Stimulated activated CD4-positive, alpha-beta T cell treated with anti-CD3 and anti-CD28 coated beads, Interleukin-2, amount 100 ng/mL, for 48 hours (primary cell): ENCODE measurements around the gene SEMA6A.

ENCODE experiments used
- DNase-seq, 2 donors: peaks; one replicate each; pipeline ENCODE4 v3.0.0-alpha.2; 2020

The SEMA6A gene

DNA sequence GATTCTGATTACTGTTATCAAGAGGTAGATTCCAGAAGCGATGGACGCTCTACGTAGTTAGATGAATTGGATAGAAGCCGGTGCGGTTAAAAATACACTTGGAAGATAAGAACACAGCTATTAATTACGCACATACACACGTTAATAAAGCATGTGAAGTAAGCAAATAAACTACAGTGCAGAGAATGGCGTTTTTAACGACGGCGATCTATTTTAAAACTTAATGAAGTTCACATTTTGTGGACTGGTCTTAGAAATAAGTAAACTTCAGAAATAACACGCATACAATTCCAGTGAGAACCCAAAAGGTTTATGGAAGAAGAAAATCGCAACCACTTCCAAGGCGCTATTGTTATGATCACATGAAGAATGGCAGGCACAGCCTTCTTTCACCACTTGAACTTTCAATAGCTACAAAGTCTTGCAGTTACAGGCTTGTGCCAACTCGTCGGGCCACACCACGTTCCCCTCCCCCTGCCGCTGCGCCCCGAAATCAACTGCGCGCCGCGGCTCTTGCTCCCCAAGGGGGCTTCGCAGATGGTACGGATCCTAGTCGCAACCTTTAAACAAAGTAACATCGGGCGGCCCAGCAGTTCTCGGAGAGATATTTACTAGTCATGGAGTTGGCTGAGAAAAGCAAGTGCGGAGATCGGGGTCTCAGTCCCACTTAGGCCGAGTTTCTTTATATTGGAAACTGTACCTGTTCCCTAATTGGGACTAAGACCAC is 866 bp upstream of the SEMA6A start:
- no peak for DNase-seq

DNA sequence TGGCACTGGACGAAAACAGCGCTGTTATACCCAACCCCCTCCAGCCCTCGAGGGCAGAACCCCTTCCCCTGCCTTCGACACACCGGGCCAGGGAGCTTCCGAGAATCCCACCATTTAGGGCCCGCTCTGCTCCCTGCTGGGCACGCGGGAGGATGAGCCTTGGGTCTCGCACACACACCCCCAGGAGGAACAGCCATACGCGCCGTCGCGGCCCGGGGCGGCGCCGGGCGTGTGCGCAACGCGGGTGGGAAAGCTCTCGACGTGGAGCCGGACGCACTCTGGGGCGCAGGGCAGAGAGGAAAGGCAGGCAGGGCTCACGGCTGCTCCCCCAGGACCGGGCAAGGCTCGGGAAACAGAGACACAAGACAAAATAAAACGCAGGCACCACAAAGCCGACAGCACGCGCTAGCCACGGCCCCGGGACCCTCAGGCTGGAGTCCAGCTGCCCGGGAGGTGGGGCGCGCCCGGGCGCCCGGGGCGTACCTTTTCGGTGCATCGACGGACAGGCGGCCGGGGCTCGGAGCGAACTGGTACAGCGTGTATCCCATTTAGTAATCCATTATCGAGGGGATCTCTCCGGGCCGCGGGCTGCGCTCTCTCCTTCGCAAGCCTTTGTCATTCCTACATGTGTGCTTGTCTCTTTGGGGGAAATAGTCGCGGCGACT is 789 bp downstream of the SEMA6A start:
- DNase-seq = no peak

DNA sequence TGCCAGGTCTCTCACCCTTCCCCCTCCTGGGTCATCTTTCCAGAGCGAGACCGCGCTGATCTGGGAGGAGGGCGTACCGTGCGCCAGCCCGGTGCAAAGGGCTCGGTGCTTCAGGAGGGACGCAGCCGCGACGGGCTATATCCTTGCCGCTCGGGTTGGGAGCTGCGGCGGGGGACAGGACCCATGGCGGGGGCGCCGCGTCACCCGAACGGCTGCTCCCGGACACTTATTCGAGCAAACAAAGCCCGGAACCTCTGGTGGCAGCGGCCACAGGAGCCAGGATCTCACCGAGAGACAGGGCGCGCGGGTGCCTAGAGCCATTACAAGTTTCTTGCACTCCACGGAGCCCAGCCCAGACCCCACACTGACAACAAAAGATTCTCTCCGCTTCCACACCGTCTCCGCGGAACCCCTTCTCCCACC is 1.3 kb downstream of the SEMA6A start:
- no peak for DNase-seq

DNA sequence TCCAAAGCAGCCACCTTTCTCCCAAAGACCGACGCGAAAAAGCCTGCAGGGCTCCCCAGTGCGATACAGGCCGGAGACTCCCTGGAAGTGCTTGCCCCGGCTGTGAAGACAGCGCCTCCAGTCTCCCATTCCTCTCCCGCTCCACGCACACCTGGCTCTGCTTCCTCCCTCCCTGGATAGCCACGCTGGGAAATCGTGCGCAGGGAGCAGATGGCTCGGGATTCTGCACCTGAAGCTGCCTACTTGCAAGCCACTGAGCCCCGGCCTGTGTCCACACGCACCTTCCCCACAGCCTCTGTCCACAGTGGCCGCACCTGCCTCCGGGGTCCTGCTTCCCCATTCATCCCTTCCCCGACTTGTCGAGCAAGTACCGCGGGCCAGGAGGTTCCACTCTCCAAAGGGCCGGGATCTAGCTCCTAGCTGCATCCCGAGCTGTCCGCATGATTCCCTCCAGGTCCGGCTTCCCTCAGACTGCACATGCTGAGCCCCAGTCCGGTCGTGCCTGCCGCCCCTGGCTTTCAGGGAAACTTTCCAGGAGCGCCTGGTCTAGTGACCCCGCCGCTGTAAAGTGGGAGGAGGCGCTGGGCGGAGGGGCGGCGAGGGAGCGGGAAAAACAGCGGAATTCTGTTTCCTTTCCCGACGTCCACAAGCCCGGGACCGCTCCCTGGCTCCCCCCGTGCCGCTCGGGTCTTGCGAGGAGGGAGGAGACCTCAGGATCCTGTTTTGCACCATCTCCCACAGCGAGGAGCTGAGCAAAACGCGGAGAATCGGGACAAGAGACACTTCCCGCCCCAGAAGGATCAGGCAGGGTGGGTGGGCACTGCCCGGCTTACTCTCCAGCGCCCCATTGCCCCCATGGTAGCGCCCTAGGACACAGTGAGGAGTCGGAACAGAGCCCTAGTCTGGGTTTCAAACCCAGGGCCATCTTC is 2.0 kb downstream of the SEMA6A start:
- no peak for DNase-seq

DNA sequence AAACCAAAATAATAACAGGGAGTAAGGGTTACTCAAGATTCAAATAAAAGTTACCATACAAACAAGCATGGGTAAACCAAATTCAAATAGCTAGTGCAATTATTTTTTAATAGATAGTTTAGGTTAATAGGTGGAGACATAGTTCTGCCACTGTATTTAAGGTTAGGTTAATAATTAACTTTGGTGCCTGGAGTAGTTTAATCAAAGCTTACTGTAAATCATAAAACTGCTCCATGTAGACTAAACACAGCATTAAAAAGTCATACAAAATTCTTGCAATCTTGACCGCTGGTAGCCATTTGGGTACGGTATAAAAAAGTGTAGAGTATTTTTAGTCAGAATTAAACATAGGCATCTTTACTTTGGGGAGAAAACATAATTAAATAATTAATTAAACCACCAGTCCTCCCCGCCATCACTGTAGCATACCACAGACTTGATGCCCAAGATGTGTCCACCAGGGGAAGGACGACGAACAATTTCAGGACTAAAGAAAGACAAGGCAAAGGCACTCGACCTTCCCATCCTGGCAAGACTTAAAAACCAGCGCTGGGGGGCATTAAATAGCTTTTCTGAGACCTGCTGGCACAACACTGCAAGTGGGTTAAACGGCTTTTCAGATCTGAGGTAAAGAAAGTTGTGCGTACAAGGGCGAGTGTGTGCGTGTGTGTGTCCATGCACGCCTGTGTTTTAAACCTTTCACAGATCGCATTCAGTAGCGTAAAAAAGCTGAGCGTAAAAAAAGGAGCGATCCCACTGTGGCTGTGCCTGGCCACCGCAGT is 2.9 kb downstream of the SEMA6A start:
- no peak for DNase-seq

- no peak for DNase-seq
These were observed 4.6 kb downstream of the SEMA6A start for GRCh38 chr5:116569999-116570398.

DNA sequence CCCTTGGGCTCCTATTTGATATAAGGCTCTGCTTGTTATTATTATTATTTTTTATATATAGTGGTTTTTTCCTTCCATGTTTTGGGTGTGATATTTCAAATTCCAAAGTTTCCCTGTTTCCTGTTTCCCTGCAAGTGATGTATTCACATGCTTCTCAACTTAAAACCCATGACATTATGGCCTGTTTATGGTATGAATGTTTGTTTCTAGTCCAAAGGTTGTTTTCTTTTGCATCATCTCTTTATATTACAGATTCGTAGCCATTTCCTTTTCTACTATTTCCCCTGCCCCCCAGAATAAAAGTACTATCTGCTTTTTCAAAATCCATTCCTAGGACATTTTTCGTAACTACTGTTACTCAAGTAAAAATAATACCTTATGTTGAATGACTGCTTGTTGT is 7.5 kb downstream of the SEMA6A start:
- DNase-seq = no peak

GRCh38 chr5:116566251-116566650 is 8.4 kb downstream of the SEMA6A start:
- no peak for DNase-seq

GRCh38 chr5:116564756-116565490 is 9.7 kb downstream of the SEMA6A start:
- DNase-seq = no peak

DNA sequence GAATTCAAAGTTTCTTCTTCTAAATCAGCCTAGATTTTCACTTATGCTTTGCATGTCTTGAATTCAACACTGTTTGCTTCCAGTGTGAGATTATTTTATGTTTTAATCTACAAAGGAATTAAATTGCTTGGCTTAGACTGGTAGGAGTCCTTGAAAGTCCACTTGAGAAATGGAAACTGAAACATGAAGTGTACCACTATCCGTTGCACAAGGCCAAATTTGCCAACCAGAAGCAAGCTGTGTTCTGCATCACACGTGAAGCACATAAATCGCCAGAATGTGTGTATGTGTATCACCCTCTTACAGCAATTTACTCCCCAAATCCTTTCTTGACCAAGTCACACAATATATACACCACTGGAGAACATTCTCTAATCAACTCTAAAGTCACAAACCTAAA is 10.3 kb downstream of the SEMA6A start:
- DNase-seq = no peak

DNA sequence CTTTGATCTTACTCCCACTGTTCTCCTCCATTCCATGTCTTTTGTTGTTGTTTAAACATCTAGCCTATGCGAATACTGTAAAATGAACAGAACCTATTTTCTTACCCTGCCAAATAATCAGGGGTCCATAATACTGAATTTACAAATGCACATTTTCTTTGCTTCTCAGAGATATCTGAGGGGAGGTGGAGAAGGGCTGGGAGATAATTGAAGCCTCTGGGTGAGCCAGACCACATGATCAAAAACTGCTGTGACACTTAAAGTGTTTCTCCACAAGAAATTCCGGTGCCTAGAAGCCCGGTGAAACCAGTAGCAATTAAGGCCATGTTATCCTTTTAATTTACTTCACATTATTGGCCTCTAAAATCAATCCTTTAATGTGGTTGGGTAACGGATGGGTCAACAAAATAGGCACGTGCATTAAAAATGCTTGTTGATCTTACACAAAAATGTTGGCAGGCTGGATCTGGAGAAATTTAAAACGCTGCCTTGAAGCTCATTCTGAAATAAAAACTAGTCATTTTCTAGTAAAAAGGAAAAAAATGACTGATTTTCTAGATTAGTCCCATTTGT is 10.8 kb downstream of the SEMA6A start:
- no peak for DNase-seq

DNA sequence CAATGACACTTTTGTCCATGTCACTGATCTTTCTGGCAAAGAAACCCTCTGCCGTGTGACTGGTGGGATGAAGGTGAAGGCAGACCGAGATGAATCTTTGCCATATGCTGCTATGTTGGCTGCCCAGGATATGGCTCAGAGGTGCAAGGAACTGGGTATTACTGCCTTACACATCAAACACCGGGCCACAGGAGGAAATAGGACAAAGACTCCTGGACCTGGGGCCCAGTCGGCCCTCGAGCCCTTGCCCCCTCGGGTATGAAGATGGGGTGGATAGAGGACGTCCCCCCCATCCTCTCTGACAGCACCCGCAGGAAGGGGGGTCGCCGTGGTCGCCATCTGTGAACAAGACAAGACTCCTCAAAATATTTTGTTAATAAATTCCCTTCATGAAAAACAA is 12.0 kb downstream of the SEMA6A start:
- no peak for DNase-seq

GRCh38 chr5:116561658-116562057 is 13.0 kb downstream of the SEMA6A start:
- DNase-seq = no peak

DNA sequence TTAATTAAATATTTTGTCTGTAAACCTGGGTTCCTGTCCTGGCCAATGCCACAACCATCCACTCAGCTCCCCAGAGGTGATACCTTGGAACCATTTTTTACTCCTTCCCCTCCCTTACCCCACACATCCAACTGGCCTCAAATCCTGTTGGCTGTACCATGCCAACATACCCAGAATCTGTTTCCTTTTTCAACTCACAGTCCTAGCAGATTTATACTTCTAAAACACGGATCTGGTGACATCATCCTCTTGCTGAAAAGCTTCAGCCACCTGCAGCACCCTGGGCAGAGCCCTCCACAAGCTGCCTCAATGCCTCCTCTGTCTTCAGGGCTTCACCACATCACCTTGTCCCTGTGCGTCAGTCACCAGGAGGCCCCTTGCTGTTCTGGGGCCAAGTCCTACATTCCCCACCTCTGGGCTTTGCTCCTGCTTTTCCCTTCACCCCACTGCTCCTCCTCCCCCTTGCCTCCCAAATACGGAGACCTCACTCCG is 14.9 kb downstream of the SEMA6A start:
- no peak for DNase-seq

- DNase-seq = no peak
These were observed 15.4 kb downstream of the SEMA6A start for GRCh38 chr5:116559239-116559638.

DNA sequence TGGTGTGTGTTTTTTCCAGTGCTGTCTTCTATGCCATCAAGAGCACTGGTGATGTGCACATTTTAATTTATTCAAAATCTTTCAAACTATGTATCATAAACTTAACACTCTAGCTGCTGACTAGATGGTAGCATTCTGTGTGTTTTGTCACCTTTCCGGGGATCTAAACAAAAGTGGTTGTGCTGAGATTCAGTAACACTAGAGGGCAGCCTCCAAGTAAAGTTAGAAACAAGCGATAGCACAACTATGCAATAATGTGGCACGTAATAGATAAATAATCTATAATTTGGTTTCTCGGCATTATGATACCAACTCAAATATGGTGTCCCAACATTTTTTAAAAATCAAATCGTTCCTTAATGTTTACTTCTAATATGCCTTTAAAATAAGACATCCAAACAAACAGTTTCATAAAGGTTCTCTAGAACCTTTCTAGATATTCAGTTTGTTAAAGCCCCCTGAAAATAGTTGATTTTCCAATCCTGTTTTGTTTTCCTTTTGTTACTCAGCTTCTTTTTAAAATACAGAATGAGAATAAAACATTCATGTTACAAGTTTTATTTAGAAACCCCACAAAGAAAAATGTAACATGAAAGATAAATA is 16.9 kb downstream of the SEMA6A start:
- no peak for DNase-seq

GRCh38 chr5:116554764-116555163 is 19.9 kb downstream of the SEMA6A start:
- DNase-seq = no peak

GRCh38 chr5:116553366-116553765 is 21.3 kb downstream of the SEMA6A start:
- DNase-seq = no peak

DNA sequence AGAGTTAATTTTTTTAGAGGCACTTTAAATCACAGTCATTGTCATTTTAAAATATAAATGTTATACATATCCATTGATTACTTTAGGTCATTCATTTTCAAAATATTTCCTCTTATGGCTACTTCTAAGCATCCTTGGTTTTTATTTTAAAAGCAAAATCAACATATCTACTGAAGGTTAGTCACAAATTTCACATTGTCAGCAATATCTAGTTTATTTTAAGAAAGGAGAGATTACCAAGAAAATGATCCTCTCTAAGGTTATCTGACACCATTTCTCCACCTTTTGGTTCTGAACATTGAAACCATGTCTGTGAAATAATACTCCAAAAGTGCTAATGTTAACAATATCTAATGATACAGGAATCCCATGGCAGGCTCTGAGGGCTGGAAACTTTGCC is 24.5 kb downstream of the SEMA6A start:
- DNase-seq = no peak

- no peak for DNase-seq
These were observed 27.9 kb downstream of the SEMA6A start for GRCh38 chr5:116546743-116547124.
